ENCODE data around the gene PBXIP1.

The PBXIP1 gene, protein sequence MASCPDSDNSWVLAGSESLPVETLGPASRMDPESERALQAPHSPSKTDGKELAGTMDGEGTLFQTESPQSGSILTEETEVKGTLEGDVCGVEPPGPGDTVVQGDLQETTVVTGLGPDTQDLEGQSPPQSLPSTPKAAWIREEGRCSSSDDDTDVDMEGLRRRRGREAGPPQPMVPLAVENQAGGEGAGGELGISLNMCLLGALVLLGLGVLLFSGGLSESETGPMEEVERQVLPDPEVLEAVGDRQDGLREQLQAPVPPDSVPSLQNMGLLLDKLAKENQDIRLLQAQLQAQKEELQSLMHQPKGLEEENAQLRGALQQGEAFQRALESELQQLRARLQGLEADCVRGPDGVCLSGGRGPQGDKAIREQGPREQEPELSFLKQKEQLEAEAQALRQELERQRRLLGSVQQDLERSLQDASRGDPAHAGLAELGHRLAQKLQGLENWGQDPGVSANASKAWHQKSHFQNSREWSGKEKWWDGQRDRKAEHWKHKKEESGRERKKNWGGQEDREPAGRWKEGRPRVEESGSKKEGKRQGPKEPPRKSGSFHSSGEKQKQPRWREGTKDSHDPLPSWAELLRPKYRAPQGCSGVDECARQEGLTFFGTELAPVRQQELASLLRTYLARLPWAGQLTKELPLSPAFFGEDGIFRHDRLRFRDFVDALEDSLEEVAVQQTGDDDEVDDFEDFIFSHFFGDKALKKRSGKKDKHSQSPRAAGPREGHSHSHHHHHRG

DNA sequence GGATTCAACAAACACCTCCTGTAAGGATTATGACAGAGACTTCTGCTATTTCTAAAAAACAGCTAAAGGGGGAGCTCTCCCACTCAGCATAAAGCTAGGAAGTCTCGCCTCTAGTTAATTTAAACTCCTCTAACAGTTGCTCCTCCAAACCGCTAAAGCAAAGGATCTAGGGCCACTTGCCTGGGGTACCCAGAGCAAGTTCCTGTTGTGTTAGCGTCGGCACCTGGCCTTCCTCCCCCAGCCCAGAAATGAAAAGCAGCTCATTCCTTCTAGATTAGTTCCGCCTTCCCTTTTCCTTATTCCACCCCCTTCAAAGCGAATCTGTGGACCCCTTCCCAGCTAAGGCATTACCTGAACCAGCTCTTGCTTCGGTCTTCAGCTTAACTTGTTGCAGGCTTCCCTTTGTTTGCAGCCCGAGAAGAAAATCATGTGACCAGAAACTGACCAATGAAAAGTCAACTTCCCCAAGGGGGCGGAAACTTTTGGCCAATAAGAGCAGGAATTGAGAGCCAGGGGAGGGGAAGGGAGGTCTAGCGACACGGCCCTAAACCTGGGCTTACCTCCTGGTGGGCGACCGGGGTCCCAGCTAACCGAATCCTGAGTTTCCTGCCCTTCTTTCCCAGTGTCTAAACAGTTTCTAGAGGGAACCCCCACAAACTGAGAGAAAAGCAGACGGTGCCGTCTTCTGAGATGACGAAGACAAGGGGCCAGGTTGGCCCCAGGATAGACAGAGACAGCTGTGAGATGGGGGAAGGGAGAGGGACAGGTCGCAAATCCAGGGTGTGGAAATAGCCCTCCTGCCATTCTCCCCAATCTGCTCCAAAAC lies at the start of gene PBXIP1:
Gene PBXIP1, minus strand, starts transcription at position 382 of the 826 bp plus-strand sequence. CDS start 2,378 bp downstream, outside the sequence.
- peak; percentile 85 for DNase-seq

DNA sequence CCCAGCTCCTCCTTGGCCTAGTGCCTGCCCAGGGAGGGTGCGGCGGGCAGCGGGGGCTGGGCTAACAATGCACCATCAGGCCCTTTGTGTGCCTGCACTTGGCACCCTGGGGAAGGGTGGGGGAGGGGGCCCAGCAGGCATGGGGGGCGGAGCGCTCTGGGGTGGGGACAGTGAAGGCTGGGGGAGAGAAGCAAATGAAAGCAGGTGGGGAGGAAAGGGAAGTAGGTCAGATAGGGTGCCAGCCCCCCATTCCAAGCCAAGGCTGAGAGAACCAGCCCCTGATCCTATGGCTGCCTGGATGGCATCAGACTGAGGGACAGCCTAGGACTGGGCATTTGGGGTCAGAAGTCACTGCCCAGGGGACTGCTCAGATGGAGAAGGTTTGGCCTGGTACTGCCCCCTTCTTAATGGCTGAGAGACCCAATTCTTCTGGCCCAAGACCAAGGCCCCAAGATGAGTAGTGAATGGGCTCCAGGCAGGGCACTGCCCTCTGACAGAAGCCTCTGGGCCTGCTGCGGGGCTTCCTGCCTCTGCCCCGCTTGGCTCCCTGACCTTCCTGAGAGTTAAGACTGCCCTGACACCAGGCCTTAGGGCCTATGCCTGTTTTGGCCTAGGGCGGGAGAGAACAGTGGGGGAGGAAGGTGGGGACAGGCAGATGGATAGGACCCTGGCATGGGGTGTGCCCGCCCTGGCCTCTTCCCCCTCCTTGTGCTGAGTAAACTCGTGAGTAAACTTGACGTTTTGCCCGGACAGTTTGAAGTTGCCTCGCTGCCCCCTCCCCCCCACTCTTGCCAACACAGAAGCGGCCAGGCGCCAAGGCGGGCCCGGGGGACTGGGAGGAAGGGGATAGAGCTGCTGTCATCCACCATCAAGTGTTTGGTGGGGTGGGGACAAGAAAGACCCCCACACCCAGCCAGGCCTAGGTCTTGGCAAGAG lies 49.4 kb upstream of the PBXIP1 start:
- DNase-seq, result peak; percentile 68

DNA sequence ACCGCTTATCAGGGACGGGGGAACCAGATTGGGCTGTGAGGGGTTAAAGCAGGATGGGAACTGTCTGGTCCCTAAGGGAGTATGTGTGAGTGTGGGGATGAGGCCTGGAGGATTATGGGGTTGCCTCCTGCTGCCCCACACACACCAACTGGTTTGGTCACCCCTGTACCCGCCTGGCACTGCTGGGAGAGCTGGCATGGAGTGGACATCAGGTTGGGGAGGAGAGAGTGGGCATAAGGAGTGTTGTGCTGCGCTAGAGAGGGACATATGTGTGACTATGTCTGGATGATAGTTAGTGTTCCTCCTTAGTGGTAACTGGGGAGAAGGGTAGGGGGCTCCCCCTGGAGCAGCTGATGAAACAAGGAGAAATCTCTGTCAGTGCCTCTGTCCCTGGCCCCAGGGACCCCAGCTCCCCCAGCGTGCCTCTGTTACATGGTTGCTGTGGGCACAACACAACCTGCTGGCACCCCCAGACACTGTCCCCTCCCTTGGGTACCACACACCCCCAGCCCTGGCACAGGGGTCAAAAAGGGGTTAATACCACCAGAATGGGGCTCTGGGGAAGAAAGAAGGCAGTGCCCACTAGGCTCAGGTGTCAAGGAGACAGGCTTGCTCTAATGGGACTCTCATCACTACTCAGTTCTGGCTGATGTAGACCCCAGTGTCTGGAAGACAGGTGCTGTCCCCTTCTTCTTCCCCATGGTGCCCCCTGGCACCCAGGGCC lies 48.6 kb upstream of the PBXIP1 start:
- no peak for DNase-seq

DNA sequence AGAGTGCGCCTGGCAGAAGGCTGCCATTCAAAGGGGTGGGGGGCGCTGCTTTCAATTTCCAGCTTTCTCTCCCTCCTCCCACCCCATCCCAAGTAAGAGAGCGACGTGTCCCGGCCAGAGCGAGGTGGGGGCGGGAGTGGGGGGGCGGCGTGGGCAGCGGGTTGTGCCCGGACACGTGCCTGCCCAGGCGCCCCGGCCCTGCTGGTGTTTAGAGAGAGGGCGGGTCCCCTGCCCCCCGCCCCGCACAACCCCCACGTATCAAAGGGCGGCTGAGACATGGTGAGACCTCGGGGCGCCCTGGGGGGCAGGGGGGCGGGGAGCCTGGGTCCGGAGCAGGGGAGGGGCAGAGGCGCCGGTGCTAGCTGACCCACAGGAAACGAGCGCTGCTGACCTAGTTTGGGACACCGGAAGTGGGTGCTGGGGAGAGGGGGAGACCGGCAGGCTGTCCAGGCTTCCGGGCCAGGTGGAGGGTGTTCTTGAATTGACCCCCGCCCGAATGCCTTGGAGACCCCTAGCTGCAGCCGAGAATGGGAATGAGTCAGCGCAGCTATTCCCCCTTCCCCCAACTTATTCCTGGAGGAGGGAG lies 48.0 kb upstream of the PBXIP1 start:
- DNase-seq, result no peak

DNA sequence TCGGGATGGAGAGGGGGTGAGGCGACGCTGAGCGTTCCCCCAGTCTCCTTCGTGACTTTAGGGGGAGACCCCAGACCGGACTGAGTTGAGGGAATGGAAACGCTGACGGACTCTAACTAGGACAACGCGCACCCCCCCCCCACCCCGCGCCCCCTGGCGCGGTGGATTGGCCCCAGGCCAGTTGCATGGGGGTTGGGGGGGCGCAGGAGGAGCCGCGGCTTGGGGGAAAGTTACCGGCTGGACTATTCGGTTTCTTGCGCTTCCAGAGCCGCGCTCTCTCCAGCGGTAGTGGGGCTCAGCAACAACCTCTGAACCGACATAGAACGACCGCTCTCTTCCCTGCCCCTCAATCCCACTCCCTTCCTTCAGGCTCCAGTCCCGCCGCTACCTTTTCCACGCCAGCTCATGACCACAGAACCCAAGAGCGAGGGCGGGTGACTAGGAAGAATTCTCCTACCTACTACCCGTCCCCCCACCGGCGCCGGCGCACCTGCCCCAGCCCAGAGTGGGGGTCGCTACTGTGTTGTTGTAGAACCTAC lies 47.4 kb upstream of the PBXIP1 start:
- peak; percentile 44 for DNase-seq

DNA sequence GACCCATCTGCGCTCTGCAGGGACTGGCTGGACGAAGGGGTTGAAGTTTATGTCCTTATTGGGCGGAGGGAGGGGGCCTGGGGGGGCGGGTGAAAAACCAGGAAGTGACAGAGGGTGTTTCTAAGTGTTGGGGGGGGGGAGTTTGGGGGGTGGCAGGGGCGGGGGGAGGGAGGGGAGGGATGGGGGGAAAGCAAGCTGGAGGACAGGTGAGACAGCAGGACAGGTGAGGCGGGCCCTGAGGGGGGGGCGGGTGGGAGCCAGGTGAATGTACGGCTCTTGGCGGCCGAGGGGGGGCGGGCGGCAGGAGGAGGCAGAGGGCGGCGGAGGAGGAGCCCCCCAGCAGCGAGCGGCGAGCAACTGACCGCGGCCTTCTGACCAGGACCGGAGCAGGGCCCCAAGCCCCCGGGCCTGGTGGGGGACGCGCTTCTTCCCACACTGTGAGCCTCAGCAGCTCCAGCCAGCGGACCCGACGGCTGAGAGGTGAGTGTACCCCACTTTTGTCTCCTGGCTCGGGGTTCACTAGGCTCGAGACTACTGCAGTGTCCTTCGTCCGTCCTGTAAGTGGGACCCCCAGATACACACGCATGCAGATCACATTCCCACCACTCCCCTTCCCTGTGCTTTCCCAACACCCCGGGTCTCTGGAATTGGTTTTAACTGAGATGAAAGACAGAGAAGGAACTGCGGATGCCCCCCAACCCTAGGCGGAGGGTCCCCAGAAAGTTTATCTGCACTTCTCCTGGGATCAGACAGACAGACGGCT lies 46.7 kb upstream of the PBXIP1 start, which contains the start of gene ZBTB7B:
Gene ZBTB7B, plus strand, starts transcription at position 339 of the 763 bp plus-strand sequence. CDS start 11,859 bp downstream, outside the sequence.
- no peak for DNase-seq

DNA sequence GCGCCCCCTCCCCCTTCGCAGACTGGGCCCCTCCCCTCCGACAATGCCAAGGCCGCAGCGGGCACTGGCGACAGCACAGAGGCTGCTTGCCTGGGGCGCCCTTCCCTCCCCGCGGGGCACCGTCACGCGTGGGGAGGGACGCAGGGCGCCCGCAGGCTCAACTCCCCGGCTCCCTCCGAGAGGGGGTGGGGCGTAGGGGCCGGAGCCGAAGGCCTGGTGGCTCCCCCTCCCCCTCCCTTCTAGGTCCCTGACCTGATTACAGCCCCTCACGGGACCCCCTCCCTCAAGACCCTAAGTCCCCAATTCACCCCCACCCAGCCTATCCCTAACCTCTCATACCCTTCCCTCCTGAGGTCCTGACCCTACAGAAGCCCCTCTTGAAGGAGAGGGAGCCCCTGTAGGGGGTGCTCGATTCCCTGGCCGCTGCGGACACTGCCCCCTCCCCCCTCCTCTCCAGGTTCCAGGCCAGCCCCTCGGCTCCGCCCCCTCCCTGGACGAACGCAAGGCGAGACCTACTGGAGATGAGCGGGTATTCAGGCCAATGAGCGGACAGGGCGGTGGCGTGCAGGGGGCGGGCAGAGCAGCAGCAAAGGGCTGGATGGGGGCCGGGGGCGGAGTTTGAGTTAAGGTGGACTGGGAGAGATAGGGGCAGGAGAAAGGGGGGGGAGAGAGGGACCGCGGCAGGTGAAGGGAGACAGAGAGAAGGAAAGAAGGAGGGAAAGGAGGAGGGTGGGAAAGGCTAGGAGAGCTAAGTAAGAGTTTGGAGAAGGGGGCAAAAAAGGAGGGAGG lies 46.0 kb upstream of the PBXIP1 start:
- peak; percentile 99 for DNase-seq

DNA sequence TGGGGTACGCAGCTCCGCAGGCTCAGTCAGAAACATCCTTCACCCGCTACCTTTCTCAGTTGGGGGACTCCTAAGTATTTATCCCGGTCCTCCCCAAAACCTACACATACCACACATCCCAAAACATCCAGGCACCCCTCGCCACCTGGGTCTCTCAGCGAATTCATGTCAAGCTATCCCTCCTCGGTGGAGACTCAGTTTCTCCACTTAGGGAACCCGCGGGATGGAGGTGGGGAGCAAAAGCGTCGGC lies 45.5 kb upstream of the PBXIP1 start:
- no peak for DNase-seq

DNA sequence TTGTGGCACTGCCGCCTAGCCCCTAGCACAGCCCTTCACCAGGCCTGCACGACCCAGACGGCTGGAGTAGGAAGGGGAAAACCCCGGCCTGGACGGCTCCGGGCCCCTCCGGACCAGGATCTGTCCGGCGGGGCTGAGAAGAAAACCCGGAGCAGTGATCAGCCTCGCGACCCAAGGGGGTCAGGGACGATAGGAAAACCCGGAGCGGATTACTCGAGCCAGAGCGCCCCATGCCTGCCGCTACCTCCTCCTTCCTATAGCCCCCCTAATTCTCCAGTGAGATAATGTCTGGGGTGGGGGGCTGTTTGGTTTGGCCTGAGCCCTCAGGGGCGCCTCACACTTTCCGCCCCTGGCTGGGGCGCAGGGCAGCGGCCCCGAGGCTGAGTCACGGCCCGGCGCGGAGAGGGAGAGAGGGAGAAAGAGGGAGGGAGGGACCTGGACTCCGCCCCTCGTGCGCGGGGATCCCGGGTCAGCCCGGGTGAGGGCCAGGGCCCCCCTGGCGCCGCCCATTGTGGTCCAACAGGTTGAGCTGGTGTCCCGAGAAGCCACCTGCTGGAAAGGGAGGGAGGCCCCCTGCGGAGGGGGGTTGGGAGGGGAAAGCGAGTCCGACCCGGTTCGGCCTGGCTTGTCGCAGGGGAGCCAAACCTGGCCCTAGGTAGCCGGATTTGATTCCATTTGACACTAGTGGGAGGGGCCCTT lies 45.0 kb upstream of the PBXIP1 start:
- peak; percentile 79 for DNase-seq

DNA sequence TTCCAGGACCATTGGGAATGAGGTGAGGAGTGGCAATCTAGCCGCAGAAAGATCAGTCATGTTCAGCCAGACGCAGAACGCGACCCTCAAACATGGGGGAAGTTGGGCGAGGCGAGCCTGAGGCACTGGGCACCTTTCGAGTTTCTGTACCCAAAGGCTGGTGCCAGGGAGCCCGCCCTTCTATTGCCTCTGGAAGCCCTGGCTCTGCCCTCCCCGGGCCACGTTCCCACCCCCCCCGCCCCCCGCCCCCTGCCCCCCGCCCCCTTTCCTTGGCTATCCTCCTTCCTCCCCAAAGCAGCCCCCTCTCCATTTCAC lies 44.5 kb upstream of the PBXIP1 start:
- peak; percentile 39 for DNase-seq

DNA sequence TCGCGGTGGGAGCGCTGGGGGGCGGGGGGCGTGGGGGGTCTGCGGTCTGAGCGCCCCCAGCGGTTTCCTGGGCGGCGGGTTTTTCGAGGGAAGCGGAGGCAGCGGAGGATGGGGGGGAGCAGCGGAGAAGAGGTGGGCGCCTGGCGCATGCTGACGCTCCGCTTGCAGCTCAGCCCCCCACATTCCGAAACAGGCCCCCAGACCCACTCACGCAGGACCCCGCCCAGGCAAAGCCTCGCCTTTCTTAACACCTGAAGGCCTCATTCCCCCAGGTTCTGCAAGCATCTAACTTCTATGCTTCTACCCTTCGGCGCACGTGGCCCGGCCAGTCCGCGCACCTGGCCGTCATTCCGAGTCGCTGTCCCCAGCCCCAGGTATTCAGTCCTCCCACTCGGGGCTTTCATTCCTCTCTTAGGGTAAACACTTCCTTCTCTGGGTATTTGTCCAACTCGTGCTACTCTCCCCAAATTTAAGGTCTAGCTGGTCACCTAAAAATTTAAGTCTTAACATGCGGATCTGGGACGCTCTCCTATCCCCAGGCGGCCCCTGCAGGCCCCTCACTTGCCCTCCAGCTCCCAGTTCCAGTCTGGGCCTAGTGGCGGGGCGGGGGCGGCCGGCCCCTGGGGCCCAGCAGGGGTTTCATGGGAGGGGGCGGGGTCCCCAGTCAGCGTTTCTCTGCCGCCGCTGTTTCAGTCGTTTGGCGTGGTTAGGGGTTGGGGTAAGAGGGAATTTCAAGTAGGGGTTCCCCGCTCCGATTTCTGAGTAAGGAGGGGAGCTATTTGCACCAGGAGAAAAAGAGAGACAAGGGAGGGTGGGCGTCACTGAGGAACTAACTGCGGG lies 43.9 kb upstream of the PBXIP1 start:
- DNase-seq, result peak; percentile 45

DNA sequence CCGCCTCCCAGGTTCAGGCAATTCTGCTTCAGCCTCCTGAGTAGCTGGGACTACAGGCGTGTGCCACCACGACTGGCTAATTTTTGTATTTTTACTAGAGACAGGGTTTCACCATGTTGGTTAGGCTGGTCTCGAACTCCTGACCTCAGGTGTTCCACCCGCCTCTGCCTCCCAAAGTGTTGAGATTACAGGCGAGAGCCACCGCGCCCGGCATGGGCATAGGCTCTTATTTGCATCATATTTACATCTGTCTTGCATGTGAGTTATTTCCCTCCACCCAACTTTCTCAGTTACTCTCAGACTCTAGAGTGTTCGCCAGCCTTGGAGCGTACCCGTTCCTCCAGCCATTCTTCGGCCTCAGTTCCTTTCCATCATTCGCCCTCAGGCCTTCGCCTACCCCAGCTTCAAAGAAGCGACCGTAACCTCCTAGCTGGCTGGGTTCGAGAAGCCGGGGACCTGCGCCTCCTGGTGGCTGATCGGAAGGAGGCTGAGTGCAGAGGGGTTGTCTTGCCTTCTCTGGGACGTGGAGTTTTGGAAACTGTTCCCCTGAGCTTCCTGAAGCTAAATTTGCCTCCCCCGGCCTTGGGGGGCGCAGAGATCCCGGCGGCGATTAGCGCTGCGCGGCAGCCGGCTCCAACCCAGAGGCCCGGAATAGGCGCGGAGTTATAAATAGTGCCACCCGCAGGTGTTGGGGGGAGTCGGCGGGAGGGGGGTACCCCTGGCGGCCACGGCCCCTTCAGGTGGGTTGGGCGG lies 43.1 kb upstream of the PBXIP1 start:
- DNase-seq, result peak; percentile 81

DNA sequence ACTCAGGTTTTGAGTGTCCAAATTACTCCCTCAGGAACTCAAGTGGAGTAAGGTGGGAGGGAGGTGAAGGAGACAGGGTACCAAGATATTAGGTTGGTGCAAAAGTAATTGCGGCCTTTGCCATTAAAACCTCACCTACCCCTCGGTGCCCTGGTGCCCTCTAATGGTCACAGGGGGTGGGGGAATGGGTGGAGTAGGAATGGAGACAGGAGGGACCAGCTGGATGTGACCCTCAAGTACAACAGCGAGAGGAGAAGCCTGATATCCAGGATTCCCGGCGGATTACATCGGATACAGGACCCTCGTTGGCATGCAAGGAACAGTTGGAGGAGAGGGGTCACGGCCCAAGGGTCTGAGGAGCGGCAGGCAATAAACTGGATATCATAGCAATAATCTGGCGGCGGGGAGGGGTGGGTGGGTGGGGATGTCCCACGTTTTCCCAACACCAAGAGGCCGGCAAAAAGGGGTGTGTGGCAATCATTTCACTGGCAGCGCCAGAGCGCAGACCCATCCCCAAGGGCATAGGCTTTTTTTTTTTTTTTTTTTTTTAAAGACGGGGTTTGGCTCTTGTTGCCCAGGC lies 42.4 kb upstream of the PBXIP1 start:
- no peak for DNase-seq

DNA sequence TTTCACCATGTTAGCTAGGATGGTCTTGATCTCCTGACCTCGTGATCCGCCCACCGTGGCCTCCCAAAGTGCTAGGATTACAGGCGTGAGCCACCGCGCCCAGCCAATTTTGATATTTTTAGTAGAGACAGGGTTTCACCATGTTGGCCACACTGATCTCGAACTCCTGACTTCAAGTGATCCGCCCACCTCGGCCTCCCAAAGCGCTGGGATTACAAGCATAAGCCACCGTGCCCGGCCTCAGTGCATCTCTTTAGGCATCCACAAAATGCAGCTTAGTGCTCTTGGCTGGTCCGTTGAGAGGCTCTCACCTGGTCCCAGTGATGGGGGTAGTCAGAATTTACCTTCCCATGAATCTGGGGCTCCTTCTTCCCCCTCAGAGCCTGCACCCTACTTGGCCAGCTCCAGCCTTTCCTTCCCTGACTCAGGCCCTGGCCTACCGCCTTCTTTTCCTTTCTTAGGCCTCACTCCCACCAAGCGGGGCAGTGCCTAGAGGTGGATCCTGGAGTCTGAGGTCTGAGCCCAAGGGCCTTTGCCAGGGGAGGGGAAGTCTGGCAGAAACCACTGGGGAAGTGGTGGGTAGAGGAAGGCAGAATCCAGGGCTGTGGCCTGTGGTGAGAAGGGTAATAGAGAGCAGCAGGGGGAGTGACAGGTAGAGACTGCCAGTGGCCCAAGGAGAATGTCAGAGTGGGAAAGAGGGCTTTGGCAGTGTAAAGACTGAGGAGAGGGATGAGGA lies 41.2 kb upstream of the PBXIP1 start:
- no peak for DNase-seq

DNA sequence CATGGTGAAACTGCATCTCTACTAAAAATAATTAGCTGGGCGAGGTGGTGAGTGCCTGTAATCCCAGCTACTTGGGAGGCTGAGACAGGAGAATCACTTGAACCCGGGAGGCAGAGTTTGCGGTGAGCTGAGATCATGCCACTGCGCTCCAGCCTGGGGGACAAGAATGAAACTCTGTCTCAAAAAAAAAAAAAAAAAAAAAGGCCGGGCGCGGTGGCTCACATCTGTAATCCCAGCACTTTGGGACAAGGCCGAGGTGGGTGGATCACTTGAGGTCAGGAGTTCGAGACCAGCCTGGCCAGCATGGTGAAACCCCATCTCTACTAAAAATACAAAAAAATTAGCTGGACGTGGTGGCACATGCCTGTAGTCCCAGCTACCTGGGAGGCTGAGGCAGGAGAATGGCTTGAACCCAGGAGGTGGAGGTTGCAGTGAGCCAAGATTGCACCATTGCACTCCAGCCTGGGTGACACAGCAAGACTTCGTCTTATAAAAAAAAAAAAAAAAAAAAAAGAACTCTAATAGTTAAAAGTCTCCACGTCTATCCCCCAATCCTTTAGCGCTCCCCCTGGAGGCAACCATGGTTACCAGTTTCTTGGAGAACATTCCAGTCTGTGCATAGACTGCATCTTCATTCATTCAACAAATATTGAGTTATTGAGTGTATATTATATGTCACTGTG lies 39.5 kb upstream of the PBXIP1 start:
- peak; percentile 47 for DNase-seq

Measured in CD4-positive, alpha-beta T cell treated with Interleukin-6 for 4 hours (primary cell).